A549 (cell line): ENCODE data around the gene PLCD3. TPM values are rescaled to one million over a fixed set of nuclear protein-coding genes. Genes with fewer than 3 reads are reported as not detected.

Experiments used
- ATAC-seq, 2 experiments: fragments of 200-7000 bp in 1 of 2; fragments of >200 bp in 1 of 2; cut with Nextera tagmentation in 1 of 2; cut with Tn5 transposase in 1 of 2; 3 replicates each; pipeline versions ENCODE4 v1.8.0 to v1.9.1; 2018 to 2020; ENCODE audit warnings: mild to moderate bottlenecking in 1 of 2, moderate library complexity in 1 of 2
- CTCF ChIA-PET: fragments of 300-600 bp; sonication (Branson Sonifier 250); formaldehyde crosslinking; extraction: SDS; loops from one replicate; lab custom pipeline; 2021; ENCODE audit warnings: antibody characterized with exemption, inconsistent platforms; lab: Yijun Ruan, JAX
- POLR2A ChIA-PET: fragments of 350-600 bp; formaldehyde crosslinking; extraction: SDS; loops from one replicate; lab custom pipeline; 2021; ENCODE audit warnings: antibody characterized with exemption, inconsistent platforms; lab: Yijun Ruan, JAX
- DNase-seq, 2 experiments: peaks; one replicate each; pipeline versions ENCODE4 v3.0.0 to v3.0.0-alpha.2; 2011 to 2016; ENCODE audit warnings: low read depth in 1 of 2, low spot score in 1 of 2
- FAIRE-seq: peaks from 2 replicates; lab custom pipeline; 2011; peaks lifted over from hg19 to GRCh38; lab: Jason Lieb, UNC
- H3K27ac ChIP-seq, 2 experiments: fragments of >200 bp; sonication (Bioruptor Twin); formaldehyde crosslinking; 3 replicates each; pipeline ENCODE4 v1.5.1; 2016 to 2017
- H3K4me1 ChIP-seq: fragments of >200 bp; sonication (Bioruptor Twin); formaldehyde crosslinking; 3 replicates; pipeline ENCODE4 v1.6.1; 2016
- H3K4me2 ChIP-seq: fragments of >200 bp; sonication (Bioruptor Twin); formaldehyde crosslinking; 3 replicates; pipeline ENCODE4 v1.6.1; 2016
- H3K4me3 ChIP-seq: fragments of >200 bp; sonication (Bioruptor Twin); formaldehyde crosslinking; 3 replicates; pipeline ENCODE4 v1.5.1; 2016
- H3K9me3 ChIP-seq: fragments of >200 bp; sonication (Bioruptor Twin); formaldehyde crosslinking; 3 replicates; pipeline ENCODE4 v1.6.1; 2016
- CBX8 ChIP-seq: fragments of 200-600 bp; sonication (generic); IDR thresholded peaks from 2 replicates; pipeline ENCODE4 v1.6.1; 2016
- CHD2 ChIP-seq: fragments of 150-350 bp; IDR thresholded peaks from 2 replicates; pipeline ENCODE4 v1.6.1; 2014; ENCODE audit warnings: low read length; ENCODE audit not compliant: partially characterized antibody
- EHF ChIP-seq: fragments of 250-450 bp; sonication (Bioruptor Pico); IDR thresholded peaks from 2 replicates; pipeline ENCODE4 v1.5.0; 2020; ENCODE audit warnings: mild to moderate bottlenecking
- FOXS1 ChIP-seq: fragments of 250-450 bp; sonication (Bioruptor Pico); IDR thresholded peaks from 2 replicates; pipeline ENCODE4 v1.5.0; 2020; ENCODE audit warnings: mild to moderate bottlenecking, moderate library complexity
- GATA3 ChIP-seq: IDR thresholded peaks from 2 replicates; pipeline ENCODE4 v1.6.1; 2012; ENCODE audit warnings: borderline replicate concordance
- HDAC2 ChIP-seq: fragments of 200-600 bp; sonication (generic); IDR thresholded peaks from 2 replicates; pipeline ENCODE4 v1.6.1; 2016
- HEYL ChIP-seq: fragments of 250-450 bp; sonication (Bioruptor Pico); IDR thresholded peaks from 2 replicates; pipeline ENCODE4 v1.8.0; 2021; ENCODE audit warnings: mild to moderate bottlenecking, moderate library complexity
- KDM5A ChIP-seq: fragments of 200-600 bp; sonication (generic); IDR thresholded peaks from 2 replicates; pipeline ENCODE4 v1.6.1; 2016; ENCODE audit warnings: antibody characterized with exemption, mild to moderate bottlenecking
- MYC ChIP-seq: IDR thresholded peaks from 2 replicates; pipeline ENCODE4 v1.6.1; 2012; ENCODE audit warnings: mild to moderate bottlenecking, inconsistent platforms, low read length, improper control_type of control experiment, borderline replicate concordance
- NFE2L2 ChIP-seq: fragments of 150-350 bp; conservative IDR thresholded peaks from 2 replicates; pipeline ENCODE4 v1.6.1; 2014; ENCODE audit warnings: low read length
- NPAS2 ChIP-seq: fragments of 250-450 bp; sonication (Bioruptor Pico); IDR thresholded peaks from 2 replicates; pipeline ENCODE4 v1.8.0; 2022; ENCODE audit warnings: mild to moderate bottlenecking, moderate library complexity, borderline replicate concordance
- POLR2AphosphoS2 ChIP-seq: conservative IDR thresholded peaks from 2 replicates; pipeline ENCODE4 v1.6.1; 2012; ENCODE audit warnings: low read length, improper control_type of control experiment, inconsistent platforms
- RAD21 ChIP-seq, 2 experiments: fragments of >200 bp in 1 of 2; sonication (Bioruptor Twin) in 1 of 2; formaldehyde crosslinking in 1 of 2; IDR thresholded peaks in 1 of 2; conservative IDR thresholded peaks in 1 of 2; 2 replicates in 1 of 2; 3 replicates in 1 of 2; pipeline ENCODE4 v1.6.1; 2012 to 2018; ENCODE audit warnings: inconsistent platforms in 1 of 2
- RCOR1 ChIP-seq: fragments of 150-350 bp; IDR thresholded peaks from 2 replicates; pipeline ENCODE4 v1.6.1; 2014; ENCODE audit warnings: antibody characterized with exemption, low read length, low read depth
- SMC3 ChIP-seq: fragments of >200 bp; sonication (Bioruptor Twin); formaldehyde crosslinking; IDR thresholded peaks from 3 replicates; pipeline ENCODE4 v1.6.1; 2018; ENCODE audit warnings: inconsistent platforms
- SREBF2 ChIP-seq: fragments of 450-650 bp; IDR thresholded peaks from 2 replicates; pipeline ENCODE4 v1.6.1; 2014; ENCODE audit warnings: mild to moderate bottlenecking, moderate library complexity
- TFCP2L1 ChIP-seq: fragments of 250-450 bp; sonication (Bioruptor Pico); IDR thresholded peaks from 2 replicates; pipeline ENCODE4 v1.5.0; 2021; ENCODE audit warnings: mild to moderate bottlenecking
- ZFP36 ChIP-seq: fragments of 450-650 bp; IDR thresholded peaks from 2 replicates; pipeline ENCODE4 v1.6.1; 2014; ENCODE audit warnings: borderline replicate concordance; ENCODE audit not compliant: partially characterized antibody
- WGBS: methylation state at CpG from one replicate; pipeline ENCODE4 v1.1.6; 2017; ENCODE audit errors: missing lambda C conversion rate; 5-methylcytosine and 5-hydroxymethylcytosine counted together
- polyA plus RNA-seq, 4 experiments: library from polyadenylated mRNA; depleted of rRNA in 3 of 4; stranded (reverse); fragments of >200 nt; fragmentation: RNase III in 1 of 4; extraction: RNeasy Plus Mini Kit Qiagen cat#74134 plus additional on column Dnase treatment in 1 of 4; gene quantifications; 2 replicates in 3 of 4; 3 replicates in 1 of 4; pipeline ENCODE4 v1.2.3, GENCODE V29; 2011 to 2017
- TF ChIP-seq, protein P1 (sequence below): fragments of 450-650 bp; IDR thresholded peaks from 2 replicates; pipeline ENCODE4 v1.6.1; 2014; ENCODE audit warnings: antibody characterized with exemption
- TF ChIP-seq, protein P2 (sequence below): IDR thresholded peaks from 2 replicates; pipeline ENCODE4 v1.6.1; 2012; ENCODE audit warnings: low read depth, borderline replicate concordance
- TF ChIP-seq, protein P3 (sequence below): IDR thresholded peaks from 2 replicates; pipeline ENCODE4 v1.6.1; 2012
- TF ChIP-seq, protein P4 (sequence below): fragments of >200 bp; sonication (Bioruptor Twin); formaldehyde crosslinking; IDR thresholded peaks from 3 replicates; pipeline ENCODE4 v1.5.1; 2016
- TF ChIP-seq, protein P5 (sequence below): fragments of 250-450 bp; sonication (Bioruptor Pico); IDR thresholded peaks from 2 replicates; pipeline ENCODE4 v1.5.0; 2021; ENCODE audit warnings: mild to moderate bottlenecking, moderate library complexity, borderline replicate concordance

The PLCD3 gene
- polyA plus RNA-seq, 2 of the 4 experiments (the other 2 are of a cell fraction) = 56.6 to 105 TPM

DNA sequence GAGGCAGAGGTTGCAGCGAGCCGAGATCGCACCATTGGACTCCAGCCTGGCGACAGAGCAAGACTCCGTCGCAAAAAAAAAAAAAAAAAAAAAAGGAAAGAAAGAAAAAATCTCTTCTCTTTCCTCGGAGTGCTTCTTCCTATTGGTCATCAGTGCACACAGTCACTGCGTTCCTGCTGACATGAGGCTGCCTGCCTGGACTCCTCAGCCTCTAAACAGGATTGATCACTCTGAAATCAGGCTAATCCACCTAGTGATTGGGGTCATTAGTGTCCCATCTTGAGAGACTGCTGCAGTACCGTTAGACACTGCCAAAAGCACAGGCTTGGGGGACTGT lies 30.8 kb downstream of the PLCD3 start:
- Histone ChIP-seq H3K4me3 (no peak overlapping the region), H3K4me2 (no peak overlapping the region), H3K4me1 (peaks cover 7% of the 10 kb centered on the region; the same call in 2 of the 3 replicates), H3K9me3 (no peaks in the 10 kb centered on the region)
- POLR2A ChIA-PET = no interaction called here
- FAIRE-seq = no peak
- TF ChIP-seq, protein P1, sequence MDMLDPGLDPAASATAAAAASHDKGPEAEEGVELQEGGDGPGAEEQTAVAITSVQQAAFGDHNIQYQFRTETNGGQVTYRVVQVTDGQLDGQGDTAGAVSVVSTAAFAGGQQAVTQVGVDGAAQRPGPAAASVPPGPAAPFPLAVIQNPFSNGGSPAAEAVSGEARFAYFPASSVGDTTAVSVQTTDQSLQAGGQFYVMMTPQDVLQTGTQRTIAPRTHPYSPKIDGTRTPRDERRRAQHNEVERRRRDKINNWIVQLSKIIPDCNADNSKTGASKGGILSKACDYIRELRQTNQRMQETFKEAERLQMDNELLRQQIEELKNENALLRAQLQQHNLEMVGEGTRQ = no peak
- TF ChIP-seq ZFP36 (no peak), NFE2L2 (no peak), GATA3 (no peak), CHD2 (no peak), SREBF2 (no peak), CBX8 (no peak)
- TF ChIP-seq, protein P2, sequence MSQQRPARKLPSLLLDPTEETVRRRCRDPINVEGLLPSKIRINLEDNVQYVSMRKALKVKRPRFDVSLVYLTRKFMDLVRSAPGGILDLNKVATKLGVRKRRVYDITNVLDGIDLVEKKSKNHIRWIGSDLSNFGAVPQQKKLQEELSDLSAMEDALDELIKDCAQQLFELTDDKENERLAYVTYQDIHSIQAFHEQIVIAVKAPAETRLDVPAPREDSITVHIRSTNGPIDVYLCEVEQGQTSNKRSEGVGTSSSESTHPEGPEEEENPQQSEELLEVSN = no peak
- TF ChIP-seq, all 56 proteins: peak for 0
- DNase-seq (no peak), ATAC-seq (no peak)
- WGBS = 90% methylated on average over 9 of the region's 9 CpGs
- H3K27ac ChIP-seq = no peak overlapping the region
- CTCF ChIA-PET = interaction anchor here (4.9 to 30.6 kb wide), 5 partner anchors 7 to 32 kb away, joined by 64 to 742 read pairs (median 109); partner anchors contain the start of genes ACBD4 and PLCD3

DNA sequence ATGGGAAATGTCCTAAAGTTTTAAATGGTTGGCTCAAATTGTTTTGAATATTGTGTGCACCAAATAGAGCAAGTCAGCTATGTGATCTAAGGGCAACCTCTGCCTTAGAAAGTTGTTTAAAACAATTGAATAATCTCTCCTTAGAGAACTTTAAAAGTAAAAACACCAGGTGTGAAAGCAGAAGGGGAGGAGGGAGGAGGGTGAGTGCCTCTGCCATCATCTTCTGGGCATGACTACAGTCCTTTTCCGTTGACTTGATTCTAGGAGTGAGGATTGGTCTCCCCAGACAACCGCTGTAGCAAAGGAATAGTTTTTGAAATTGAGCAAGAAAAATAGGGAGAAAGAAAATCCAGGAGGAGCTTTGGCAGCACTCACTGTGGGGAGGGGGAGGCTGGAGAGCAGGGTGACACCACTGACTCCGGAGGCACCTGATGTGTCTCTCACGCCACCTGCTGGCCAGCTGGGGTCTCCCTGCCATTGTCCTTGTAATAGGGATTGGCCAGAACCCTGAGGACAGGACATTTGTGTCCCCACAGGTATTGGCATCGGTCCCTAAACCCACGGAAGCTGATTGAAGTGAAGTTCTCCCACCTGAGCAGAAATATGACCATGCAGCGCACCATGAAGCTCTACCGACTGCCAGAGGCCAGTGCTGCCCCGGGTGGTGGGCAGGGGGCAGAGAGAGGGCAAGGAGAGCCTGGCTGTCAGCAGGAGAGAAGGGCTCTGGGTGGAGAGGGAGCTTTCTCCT lies 33.3 kb downstream of the PLCD3 start:
- no peaks in the 10 kb centered on the region for H3K9me3 ChIP-seq
- 36% methylated on average over 9 of the region's 9 CpGs for WGBS
- H3K27ac ChIP-seq = no peak overlapping the region
- no peak for TF ChIP-seq NFE2L2
- no peak for TF ChIP-seq EHF (CRISPR knock-in tag)
- TF ChIP-seq RAD21 (conservative IDR thresholded peaks at IDR 0.05 in 1 of 2, IDR thresholded peaks at IDR 0.05 in 1 of 2) = peak; percentile 84 to 87
- no peak for TF ChIP-seq FOXS1 (CRISPR knock-in tag)
- no peak for TF ChIP-seq CHD2
- TF ChIP-seq HEYL (CRISPR knock-in tag) = no peak
- TF ChIP-seq NPAS2 (CRISPR knock-in tag) = no peak
- TF ChIP-seq, protein P3, sequence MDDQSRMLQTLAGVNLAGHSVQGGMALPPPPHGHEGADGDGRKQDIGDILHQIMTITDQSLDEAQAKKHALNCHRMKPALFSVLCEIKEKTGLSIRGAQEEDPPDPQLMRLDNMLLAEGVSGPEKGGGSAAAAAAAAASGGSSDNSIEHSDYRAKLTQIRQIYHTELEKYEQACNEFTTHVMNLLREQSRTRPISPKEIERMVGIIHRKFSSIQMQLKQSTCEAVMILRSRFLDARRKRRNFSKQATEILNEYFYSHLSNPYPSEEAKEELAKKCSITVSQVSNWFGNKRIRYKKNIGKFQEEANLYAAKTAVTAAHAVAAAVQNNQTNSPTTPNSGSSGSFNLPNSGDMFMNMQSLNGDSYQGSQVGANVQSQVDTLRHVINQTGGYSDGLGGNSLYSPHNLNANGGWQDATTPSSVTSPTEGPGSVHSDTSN = no peak
- no peak for TF ChIP-seq TFCP2L1 (CRISPR knock-in tag)
- no peak for TF ChIP-seq SREBF2
- TF ChIP-seq, protein P4, sequence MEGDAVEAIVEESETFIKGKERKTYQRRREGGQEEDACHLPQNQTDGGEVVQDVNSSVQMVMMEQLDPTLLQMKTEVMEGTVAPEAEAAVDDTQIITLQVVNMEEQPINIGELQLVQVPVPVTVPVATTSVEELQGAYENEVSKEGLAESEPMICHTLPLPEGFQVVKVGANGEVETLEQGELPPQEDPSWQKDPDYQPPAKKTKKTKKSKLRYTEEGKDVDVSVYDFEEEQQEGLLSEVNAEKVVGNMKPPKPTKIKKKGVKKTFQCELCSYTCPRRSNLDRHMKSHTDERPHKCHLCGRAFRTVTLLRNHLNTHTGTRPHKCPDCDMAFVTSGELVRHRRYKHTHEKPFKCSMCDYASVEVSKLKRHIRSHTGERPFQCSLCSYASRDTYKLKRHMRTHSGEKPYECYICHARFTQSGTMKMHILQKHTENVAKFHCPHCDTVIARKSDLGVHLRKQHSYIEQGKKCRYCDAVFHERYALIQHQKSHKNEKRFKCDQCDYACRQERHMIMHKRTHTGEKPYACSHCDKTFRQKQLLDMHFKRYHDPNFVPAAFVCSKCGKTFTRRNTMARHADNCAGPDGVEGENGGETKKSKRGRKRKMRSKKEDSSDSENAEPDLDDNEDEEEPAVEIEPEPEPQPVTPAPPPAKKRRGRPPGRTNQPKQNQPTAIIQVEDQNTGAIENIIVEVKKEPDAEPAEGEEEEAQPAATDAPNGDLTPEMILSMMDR = peak; percentile 98
- no peak for TF ChIP-seq HDAC2
- TF ChIP-seq MYC = no peak
- TF ChIP-seq SMC3 = peak; percentile 81
- TF ChIP-seq POLR2AphosphoS2 = peak; percentile 56; the same call in 1 of the 2 replicates
- no peak for TF ChIP-seq RCOR1
- no peak for TF ChIP-seq GATA3
- TF ChIP-seq, protein P5, sequence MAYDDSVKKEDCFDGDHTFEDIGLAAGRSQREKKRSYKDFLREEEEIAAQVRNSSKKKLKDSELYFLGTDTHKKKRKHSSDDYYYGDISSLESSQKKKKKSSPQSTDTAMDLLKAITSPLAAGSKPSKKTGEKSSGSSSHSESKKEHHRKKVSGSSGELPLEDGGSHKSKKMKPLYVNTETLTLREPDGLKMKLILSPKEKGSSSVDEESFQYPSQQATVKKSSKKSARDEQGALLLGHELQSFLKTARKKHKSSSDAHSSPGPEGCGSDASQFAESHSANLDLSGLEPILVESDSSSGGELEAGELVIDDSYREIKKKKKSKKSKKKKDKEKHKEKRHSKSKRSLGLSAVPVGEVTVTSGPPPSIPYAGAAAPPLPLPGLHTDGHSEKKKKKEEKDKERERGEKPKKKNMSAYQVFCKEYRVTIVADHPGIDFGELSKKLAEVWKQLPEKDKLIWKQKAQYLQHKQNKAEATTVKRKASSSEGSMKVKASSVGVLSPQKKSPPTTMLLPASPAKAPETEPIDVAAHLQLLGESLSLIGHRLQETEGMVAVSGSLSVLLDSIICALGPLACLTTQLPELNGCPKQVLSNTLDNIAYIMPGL (CRISPR knock-in tag) = no peak
- no peak for TF ChIP-seq KDM5A
- no peak for TF ChIP-seq ZFP36
- CTCF ChIA-PET = interaction anchor here (0.6 to 30.6 kb wide), 71 partner anchors 10 to 883 kb away, joined by 3 to 742 read pairs (median 5); partner anchors contain the start of genes ACBD4, EFTUD2, NMT1 and PLCD3
- ATAC-seq = peak; percentile 87 to 92
- H3K4me3 ChIP-seq = no peak overlapping the region
- peak; percentile 74 for FAIRE-seq
- POLR2A ChIA-PET = interaction anchor here (0.6 to 2.0 kb wide), 4 partner anchors 10 to 50 kb away, joined by 4 to 9 read pairs (median 7); partner anchors contain the start of genes HEXIM1 and NMT1
- peaks cover 11% of the 10 kb centered on the region for H3K4me1 ChIP-seq
- H3K4me2 ChIP-seq = no peak overlapping the region
- DNase-seq = peak; percentile 85 to 99
